Erythroblast (primary cell): ENCODE data around the gene PBRM1.

Source experiments
- GATA1 ChIP-seq: IDR thresholded peaks from 2 replicates; pipeline ENCODE4 v1.6.1; 2011; ENCODE audit warnings: low read depth, mild to moderate bottlenecking, control low read depth, low read length, moderate library complexity
- POLR2A ChIP-seq: IDR thresholded peaks from 2 replicates; pipeline ENCODE4 v1.6.1; 2011; ENCODE audit warnings: mild to moderate bottlenecking, low read length

GRCh38 chr3:52551118-52551517 is 134.6 kb downstream of the PBRM1 start:
- no peak for TF ChIP-seq POLR2A
- TF ChIP-seq GATA1 = no peak
